Gastrocnemius medialis (tissue), 4 donors: Measurements from ENCODE around the gene GTF3C4.

Experiments
- CTCF ChIP-seq, 5 experiments: fragments of 450-650 bp in 3 of 5; fragments of 200-600 bp in 2 of 5; sonication (generic) in 2 of 5; IDR thresholded peaks in 4 of 5; conservative IDR thresholded peaks in 1 of 5; 1 replicate in 4 of 5; 2 replicates in 1 of 5; pipeline ENCODE4 v1.5.1; 2016 to 2019; ENCODE audit warnings: antibody characterized with exemption in 5 of 5, mild to moderate bottlenecking in 3 of 5, moderate library complexity in 3 of 5
- POLR2A ChIP-seq, 2 donors: fragments of 450-650 bp; IDR thresholded peaks; one replicate each; pipeline ENCODE4 v1.6.1; 2017; ENCODE audit warnings: antibody characterized with exemption in 2 of 2, mild to moderate bottlenecking in 2 of 2, moderate library complexity in 2 of 2

GRCh38 chr9:132627594-132627993 is 42.7 kb upstream of the GTF3C4 start:
- TF ChIP-seq CTCF (IDR thresholded peaks at IDR 0.05 in 4 of 5, conservative IDR thresholded peaks at IDR 0.05 in 1 of 5) (no peak), POLR2A (IDR thresholded peaks at IDR 0.05) (no peak)
